HG03196 (cell line): ENCODE results near the gene RPTOR.

Experiments
- ATAC-seq: cut with Tn5 transposase; IDR thresholded peaks from one replicate; pipeline ENCODE4 v1.9.1; 2021; ENCODE audit not compliant: unreplicated experiment

The RPTOR gene

DNA sequence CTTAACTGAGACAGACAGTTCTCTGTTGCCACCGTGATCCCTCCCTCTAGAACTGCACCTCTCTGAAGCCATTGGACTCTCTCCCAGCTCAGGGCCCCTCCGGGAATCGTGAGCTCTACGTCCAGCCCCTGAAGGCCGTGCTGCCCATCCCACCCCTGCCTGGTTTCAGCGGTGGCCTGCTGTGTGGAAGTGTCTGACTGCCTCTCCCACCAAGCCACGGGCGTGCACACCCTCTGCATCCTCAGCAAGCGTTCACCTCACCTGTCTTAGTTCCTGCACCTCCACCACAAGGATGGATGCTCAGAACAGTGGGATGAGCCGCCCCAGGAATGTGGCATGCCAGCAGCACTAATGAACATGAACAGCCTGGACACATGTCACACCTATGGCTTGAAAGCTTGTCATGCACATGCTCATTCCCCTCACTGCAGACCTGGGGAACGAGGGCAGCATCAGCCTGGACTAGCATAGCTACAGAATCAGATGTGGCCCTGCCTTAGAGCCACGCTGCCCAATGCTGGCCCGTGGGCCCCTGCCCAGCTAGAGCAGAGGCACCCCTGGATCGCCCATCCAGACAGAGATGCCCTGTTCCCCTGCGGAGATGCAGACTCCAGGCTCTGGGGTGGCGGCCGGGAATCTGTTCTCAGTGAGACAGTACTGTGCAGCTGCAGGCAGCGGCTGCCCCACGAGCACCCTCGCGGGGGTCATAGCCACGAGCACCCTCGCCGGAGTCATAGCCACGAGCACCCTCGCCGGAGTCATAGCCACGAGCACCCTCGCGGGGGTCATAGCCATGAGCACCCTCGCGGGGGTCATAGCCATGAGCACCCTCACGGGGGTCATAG, 373.3 kb downstream of the RPTOR start:
- no peak for ATAC-seq

DNA sequence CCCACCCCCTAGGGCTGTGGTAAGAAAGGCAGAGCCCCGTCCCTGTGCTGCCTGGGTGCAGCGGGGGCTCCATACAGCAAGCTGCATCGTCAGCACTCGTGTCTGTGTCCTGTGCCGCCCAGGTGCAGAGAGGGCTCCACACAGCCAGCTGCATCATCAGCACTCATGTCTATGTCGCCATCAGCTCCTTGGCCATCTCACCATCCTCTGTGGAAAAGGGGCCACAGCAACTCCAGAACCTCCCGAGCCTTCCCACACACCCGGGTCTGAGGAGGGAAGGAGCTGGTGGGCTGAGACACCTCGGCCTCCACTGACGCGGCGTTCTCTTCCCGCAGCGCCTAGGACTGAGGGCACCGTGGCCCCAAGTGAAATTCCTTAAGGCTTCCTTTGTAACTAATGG, 374.1 kb downstream of the RPTOR start:
- no peak for ATAC-seq

DNA sequence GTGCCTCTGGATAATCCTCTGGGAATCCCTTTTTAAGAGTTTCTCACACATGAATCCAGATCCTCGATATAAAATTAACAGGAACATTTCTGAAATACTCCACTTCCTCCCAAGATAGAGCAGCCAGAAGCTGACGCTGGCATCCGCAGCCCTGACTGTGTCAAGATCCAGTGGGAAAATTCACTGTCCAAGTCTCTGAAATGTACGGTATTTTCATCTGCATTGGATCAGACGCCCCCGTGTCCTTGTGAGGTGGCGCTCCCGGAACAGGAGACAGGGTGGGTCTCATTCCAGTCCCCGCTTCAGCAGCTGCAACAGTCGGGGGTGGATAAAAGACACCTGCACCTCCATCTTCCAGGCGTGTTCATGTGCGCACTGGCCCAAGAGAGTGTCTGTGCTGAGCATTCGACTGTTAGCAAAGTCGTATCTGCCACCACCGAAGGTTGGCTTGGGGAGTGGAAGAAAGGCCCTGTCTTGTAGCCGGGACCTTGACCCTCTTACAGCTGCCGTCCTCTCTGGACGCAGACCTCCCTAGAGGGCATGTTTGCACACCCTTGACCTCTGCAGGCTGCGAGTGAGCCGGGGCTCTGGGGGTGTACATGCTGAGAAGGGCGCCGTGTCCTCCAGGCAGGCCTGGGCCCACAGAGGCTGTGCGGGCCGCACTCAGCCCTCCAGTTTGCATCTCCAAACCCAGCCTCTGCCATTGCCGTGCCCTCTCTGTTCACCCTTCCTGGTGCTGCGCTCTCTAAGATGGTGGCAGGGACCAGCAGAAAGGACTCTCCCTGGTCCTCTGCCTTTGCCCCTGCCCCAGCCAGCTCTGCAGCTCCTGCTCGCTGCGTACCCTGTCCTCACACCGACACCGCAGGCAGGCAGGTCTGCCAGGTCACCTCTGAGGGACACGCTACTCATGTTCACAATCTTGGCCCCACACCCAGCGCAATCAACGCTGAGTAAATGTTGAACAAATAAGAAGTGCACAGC, 375.0 kb downstream of the RPTOR start:
- ATAC-seq, result no peak

DNA sequence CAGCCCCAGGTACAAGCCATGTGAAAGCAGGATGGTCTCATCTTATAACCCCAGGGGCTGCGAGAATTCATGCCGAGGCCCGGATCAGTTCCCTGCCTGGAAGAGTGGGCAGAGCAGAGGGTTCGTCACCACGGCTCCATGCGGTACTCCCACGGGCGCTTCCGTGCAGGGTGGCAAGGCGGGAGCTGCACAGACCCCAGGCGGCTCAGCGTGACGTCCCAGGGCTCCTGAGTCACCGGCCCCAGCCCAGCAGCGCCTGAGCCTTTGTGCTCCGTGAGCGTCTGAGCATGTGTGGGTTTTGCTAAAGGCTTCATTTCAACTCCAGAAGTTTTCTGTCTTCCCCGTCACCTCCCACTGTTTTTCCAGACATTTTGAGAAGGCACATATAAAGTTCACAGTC, 375.8 kb downstream of the RPTOR start:
- ATAC-seq, result no peak

DNA sequence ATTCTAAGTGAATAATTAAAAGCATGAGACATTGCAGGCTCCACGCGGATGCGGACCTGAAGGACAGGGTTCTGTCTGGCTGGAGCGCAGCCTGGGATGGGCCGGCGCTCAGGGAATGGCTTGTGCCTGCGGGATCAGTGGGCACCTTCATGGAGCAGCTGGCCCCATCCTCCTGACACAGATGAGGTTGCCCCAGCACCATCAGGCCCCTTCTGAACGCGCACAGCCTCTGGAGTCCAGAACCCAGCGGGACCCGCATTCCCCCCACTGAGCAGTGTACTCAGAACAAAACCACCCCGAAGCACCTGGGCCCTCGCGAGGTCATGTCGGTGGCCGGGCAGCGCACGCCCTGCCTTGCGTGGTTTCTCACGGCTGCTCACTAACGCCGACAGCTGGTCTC, 376.5 kb downstream of the RPTOR start:
- no peak for ATAC-seq

DNA sequence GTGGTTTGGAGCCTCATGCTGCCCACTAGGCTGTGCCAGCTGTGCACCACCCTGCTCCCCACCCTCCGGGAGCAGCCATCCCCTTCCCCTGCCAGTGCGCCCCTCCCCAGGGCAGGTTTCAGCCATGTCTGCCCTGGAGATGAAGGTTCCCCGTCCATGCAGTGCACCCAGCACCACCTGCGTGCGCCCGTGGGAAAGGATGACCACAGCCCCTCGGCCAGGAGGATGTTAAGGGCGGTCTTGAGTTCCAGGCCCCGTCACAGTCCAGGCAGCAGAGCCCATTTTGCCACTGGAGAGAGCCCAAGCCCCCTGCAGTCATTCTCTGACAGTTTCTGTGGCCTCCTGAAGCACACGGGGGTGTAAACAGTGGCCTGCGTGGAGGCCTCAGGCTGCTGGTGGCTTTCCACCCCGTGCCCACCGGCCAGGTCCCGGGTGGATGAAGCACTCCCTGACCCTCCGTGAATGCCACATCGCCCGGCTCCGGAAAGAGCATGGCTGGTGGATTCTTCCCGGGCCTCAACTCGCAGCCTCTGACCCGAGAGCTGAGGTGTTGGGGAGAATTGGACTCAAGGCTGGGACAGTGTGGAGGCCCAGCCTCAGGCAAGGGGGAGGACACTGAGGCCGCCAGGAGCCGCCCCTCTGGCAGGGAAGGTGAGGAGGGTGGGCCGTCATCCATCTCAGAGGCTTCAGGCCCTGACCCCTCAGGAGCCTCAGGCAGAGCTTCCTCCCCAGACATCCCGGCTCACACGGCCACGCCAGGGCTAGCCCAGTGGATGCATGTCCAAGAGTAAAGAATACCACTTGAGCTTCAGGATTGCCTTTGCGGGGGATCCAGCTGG, 377.3 kb downstream of the RPTOR start:
- ATAC-seq, result no peak

DNA sequence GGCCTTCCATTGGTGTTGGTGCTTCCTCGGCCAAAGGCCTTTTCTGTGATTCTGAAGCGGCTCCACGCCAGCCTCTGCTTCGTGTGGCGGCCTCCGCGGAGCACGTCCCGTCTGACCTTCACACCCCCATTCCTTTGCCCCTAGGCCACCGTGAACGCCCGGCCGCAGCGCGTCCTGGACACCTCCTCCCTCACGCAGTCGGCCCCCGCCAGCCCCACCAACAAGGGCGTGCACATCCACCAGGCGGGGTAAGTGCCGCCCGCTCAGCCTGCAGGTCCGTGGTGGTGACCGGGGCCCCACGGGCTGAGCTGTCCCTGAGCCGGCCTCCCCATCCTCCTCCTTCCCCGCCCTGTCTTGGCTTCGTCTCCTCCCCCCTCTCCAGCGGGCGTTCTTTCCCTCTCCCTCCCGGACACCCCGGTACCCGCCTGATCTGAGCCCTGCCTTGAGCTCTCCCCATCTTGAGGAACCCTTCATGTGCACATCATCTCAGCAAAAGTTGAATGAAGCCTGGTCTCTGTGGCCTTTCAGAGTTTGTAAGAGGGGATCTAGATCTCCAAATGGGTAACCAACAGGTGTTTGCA, 378.0 kb downstream of the RPTOR start:
- no peak for ATAC-seq

DNA sequence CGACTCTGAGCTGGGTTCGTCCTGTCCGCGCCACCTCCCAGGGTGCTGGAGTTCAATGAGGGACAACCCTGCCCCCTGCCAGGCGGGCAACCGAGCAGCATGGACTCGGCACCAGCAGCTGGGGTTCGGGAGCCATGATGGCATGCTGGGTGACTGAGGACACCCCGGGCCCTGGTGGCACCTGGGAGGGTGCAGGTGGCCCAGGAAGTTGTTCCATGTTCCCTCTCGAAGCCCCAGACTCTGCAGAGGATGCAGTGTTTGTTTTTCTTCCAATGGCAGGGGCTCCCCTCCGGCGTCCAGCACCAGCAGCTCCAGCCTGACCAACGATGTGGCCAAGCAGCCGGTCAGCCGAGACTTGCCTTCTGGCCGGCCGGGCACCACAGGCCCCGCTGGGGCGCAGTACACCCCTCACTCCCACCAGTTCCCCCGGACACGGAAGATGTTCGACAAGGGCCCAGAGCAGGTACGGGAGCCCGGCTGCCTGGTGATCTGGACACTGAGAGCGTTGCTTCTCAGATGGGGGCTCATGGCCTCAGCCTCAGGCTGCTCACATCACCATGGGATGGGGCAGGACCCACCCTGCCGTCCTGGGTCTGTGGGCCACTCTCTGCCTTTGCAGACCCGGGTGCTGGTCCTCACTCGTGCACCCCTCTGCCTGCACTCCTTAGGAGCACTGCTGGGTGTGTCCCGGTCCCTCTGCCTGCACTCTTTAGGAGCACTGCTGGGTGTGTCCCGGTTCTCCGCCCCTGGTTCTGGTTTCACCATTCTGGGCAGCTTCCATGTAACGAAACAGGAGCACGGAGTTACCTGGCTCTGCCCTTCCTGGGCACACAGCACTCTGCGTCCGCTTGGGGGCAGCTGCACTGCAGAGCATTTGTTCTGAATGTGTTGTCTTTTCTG, 378.8 kb downstream of the RPTOR start:
- ATAC-seq, result no peak

DNA sequence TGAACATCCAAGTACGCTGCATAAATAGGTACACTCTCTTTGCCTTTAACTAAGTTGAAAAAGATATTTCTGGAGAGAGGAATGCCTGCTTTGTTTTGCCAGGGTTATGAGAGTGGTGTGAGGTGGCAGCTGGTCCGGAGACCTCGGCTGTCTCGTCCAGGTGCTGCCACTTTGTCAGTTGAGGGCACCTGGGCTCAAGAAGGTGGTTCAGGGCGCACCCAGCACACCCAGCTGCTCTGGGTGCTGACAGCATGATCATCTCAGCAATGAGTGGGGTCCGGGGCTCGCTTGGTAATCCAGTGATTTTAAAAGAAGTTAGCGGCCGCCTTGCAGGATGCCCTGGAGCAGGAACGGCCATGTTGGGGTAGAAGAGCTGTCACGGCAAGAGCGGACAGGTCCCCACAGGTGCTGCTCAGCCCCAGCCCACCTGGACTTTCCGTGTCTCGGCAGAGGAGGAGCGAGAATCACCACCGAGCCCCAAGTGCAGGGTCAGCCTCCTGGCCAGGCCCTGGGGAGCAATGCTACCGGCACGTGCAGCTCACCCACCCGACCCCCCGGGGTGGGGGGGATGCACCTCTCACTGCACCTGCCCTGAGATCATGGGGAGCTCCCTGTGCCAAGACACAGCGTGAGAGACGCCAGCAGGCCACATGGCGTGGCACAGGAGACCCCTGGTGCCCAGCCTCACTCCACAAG, 379.6 kb downstream of the RPTOR start:
- no peak for ATAC-seq

DNA sequence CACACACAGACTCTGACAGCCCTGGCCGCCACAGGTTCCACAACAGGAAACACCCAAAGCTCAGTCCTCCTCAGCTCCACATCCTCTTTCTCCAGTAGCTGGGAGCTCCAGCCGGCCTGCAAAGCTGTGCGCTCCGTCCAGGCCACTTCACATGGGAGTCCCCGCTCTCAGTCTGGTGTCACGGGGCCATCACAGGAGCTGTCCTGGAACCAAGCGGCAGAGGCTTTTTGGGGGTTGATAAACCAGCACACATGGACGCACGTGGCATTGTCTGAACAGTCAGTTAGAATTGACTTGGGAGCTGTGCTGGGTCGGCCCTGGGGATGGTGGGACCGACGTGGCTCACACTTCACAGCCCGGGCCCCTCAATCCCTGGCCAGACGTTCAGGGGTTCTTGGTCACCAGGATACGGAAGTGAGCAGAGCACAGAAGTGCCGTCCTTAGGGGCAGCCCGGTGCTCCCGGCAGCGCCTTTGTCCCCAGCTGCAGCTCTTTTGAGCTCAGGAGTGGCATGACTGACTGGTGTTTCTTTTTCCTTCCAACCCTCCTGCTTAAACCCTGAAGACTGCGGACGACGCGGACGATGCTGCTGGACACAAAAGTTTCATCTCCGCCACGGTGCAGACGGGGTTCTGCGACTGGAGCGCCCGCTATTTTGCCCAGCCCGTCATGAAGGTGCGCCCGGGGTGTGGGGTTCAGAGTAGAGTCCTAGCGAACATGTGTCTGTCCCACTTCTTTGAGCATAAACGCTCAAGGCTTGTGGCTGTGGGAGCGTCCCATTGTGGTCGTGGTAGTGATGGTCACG, 380.4 kb downstream of the RPTOR start:
- ATAC-seq, result no peak

DNA sequence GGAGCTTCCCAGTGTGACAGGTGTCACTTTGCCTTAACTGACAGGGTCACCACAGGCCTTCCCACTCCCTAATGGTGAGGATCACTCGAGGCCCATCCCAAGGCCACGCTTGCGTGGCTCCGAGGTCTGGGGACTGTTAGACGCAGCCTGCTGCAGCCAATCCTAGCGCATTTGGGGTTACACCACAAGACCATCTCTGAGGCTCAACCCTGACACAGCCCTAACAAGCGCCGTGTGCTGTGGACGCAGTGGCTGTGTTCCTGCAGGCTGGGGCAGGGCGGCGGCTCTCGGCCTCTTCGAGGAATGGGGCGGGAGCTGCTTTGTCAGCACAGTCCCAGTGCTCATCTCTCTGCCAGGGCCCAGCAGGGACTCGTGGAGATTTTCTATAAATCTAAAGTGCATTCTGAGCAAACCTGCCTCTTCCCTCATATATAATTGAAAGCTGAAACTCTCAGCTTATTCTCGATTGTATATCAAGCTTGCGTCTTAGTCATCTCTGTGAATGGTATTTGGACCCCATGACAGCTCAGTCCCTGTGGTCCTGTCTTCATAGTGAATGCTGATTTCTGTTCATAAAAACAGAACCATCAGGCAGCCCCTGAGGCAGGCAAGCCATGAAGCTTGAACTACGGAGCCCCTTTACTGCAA, 381.2 kb downstream of the RPTOR start:
- no peak for ATAC-seq

DNA sequence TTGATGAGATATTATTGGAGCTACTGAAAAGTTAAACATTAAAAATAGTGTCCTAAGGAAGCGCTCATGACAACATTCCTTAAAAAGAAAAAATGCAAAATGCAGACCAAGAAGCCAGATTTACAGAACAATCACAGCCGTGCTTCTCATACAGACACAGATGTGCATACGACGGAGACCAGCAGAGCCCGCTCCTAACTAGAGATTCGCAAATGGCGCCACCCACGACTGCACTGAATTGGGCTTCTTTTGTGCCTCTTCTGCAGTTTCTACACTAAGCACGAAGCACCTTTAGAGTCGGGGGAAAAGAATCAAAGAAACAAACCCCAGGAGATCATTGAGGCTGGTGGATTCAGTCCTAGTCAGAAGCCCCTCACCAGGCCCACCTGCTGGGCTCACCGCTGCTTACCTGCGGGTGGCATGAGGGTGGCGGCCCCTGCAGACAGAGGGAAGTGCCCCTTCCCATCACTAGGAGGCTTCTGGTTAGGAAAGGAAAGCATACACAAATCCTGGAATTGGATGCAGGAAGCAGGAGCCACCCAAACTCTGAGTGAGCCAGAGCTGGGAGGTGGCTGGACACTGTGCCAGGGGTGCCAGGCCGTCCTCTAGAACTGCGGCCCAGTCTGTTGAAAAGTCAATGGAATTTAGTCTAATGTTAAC, 382.1 kb downstream of the RPTOR start:
- no peak for ATAC-seq

DNA sequence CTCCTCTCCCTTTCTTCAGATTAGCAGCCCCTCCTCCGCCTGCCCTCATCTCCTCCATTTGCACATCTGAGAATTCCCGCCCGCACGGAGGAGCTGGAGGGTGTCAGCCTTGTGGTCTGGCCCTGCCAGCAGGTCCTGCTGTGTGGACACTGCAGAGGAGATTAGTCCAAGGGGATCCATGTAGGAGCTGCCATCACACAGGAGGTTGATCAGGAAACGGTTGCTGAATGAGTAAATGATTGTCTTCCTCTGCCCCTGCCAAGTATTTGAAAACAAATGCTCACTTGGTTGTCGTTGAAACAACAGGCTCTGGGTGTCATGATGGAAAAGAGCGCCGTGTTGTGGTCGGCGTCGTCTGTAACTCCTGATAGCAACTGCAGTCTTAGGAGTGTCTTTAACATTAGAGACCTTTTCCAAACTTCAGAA, 383.2 kb downstream of the RPTOR start:
- ATAC-seq, result no peak

DNA sequence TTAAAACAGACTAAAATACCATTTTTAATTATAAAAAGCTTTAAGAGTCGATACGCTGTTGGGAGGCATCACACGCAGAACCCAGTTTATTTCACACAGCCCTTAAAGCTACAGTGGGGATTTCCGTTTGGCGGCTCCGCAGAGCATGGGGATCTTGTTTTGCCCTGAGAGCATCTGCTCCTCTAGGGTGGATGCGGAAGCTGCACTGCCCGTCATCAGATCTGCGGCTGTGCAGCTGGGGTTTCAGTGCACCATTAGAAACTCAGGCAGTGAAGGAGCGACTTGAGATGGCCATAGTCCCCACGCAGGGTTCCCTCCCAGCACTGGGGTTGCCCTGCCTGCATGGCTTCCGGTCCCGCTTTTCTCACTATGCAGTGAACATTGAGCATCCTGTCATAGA, 384.8 kb downstream of the RPTOR start:
- no peak for ATAC-seq

DNA sequence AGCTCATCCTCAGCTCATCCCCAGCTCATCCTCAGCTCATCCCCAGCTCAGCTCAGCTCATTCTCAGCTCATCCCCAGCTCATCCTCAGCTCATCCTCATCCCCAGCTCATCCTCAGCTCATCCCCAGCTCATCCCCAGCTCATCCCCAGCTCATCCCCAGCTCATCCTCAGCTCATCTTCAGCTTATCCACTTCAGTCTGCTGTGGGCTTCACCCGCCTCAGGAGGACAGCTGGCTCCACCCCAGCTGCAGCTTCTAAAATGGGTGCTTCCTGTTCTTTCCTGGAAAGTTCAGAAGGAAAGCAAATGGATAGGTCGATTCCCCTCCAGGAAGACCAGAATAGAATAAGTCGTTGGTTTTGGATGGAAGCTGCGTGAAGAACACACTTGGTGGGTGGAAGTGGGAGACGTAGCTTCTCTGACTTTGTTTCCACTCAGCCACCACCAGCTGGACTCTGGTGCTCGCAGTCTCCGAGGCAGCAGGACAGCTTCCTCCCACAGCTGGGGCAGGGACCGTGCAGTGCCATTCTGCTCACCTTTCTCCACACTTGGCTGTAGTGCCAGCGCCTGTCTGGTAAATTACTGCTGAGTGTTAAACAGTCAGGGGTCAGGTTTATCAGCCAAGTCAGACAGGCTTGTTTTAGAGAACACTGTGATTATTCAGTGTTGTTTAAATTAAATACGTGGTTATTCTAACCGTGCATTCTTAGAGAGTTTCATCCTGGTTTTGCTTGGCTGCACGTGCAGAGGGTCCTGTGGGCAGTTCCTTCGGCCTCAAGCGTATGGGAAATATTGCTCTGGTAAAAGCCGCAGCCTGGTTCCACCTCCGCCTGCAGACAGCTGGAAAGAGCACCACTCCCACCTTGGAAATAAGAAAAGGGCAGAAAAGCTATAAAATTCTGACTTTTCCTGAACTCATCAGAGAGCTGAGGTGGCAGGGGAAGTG, 386.0 kb downstream of the RPTOR start:
- ATAC-seq, result no peak
